HK-2 (cell line): ENCODE measurements around the gene NUP50.

ENCODE experiments used
- DNase-seq: peaks from one replicate; pipeline ENCODE4 v3.0.0-alpha.2; 2018; ENCODE audit not compliant: unreplicated experiment

NUP50 gene

DNA sequence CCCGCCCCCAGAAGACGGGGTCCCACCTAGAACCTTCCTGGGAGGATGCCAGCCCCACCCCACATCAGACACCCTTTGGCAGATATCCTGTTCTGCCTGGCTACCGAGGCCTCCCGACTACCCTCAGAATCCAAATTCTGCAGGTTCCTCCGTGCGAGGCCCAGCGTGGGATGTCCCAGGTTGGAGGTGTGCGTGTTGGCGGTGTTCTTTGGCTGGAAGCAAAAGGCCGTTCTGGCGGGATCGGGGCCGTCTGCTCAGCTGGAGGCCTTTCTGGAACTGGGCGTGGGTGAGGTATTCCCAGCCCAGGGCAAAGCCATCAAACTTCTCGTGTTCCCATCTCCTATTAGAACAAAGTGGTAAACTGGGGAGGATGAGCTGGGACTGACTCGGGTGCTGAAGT is 32.6 kb downstream of the NUP50 start:
- no peak for DNase-seq

DNA sequence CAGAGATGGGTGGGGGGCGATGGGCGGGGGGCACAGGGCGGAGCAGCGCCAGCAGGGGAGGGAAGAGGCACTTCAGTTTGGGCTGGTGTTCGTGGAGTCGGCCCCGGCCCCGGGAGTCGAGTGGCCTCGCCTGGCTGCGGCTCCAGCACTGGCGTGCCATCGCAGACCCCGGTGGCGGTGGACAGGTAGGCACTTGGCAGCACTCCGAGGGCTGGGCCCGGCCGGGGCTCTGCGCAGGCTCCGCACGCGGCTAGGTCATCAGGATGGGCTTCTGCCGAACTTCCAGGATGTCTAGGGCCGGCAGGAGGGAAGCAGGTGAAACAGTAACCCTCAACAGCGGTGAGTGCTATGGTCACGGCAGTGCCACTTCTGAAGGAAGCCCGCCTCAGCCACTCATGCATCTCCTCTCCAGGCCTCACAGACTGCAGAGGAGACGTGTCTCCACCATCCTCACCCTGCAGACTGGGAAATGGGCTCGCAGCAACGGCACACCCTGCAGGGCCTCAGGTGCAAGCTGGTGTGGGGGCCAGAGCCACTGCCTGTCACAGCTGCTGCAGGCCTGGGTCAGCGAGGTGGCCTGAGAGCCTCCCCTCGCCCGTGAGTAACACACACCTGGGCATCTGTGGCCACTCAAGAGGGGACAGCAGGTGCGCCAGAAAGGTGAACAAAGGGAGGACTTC is 33.3 kb downstream of the NUP50 start:
- DNase-seq: no peak

DNA sequence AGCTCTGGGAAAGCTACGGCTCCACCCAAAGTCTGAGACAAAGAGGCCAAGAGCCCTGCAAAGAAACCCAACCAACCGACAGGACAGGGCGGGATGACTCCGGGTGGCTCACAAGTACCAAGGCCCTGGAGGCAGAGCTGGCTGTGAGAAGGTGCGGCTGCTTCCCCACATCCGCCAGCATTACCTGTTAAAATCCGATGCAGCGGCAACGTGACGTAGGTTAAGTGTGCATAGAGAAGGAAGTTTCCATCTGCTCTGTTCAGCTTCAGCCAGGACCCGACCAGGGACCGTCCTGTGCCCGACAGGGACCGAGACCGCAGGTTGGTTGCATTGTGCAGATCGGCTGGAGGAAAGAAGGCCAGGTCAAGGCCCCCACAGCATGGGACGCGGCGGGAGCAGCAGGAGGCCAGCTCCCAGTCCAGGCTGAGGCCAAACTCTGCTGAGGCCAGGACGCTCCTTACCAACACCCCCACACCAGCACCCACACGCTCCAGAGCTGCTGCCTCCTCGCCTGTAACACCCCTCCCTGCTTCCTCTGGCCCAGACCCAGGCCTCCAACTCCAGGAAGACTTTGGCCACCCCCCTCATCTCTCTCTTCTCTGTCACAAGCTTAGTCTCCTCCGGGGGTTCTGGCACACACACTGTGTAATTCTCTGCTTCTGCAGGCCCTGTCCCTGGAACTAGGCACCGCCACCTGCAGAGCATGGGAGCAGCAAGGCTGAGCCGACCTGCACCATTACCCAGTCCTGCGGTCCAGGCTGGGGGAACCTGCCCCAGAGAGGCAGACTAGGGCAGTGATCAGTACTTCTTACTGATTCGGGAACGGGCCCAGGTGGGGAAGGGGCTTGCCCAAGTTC is 34.1 kb downstream of the NUP50 start:
- DNase-seq: no peak

DNA sequence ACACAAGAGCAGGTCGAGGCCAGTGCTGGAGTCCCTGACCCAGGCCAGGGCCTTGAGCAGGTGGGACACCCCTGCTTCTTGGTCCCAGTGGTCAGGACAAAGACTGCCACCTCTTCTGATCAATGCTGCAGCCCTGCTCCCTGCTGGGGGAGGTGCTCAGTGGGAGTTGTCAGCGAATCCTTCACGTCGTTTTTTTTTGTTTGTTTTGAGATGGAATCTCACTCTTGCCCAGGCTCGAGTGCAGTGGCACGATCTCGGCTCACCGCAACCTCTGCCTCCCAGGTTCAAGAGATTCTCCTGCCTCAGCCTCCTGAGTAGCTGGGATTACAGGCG is 34.7 kb downstream of the NUP50 start:
- no peak for DNase-seq

DNA sequence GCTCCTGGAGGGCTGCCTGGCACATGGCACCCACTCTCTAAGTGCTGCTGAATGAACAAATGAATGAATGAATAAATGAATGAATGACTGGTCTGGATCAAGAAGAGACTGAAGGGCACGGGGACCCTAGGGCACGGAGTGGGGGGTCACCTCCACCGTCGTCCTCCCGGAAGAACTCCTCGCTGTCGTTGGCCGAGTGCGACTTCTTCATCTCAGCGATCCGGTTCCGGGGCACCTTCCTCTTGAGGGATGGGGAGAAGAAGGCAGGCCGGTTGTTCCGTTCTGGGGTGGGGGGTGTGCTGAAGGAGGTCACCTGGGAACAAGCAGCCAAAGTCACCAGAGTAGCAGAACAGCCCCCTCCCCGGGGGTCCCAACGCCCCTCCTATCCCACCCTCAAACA is 36.0 kb downstream of the NUP50 start:
- DNase-seq: no peak

DNA sequence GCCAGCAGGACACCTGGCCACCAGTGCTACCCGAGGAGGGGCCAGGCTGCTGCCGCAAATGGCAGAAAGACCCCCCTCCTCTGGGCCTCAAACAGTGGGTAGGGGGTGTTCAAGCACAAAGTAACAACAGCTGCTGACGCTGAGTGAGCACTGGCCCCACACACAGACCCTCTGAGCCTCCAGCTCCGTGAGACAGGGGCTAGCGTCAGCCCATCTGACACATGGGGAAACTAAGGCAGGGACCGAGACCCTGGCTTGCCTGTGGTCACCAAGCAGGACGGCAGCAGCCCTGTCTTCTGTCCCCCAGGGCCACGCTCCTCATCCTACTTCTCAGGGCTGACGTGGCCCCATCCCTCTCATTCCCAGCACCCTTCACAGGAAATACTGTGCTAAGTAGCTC is 36.5 kb downstream of the NUP50 start:
- no peak for DNase-seq

DNA sequence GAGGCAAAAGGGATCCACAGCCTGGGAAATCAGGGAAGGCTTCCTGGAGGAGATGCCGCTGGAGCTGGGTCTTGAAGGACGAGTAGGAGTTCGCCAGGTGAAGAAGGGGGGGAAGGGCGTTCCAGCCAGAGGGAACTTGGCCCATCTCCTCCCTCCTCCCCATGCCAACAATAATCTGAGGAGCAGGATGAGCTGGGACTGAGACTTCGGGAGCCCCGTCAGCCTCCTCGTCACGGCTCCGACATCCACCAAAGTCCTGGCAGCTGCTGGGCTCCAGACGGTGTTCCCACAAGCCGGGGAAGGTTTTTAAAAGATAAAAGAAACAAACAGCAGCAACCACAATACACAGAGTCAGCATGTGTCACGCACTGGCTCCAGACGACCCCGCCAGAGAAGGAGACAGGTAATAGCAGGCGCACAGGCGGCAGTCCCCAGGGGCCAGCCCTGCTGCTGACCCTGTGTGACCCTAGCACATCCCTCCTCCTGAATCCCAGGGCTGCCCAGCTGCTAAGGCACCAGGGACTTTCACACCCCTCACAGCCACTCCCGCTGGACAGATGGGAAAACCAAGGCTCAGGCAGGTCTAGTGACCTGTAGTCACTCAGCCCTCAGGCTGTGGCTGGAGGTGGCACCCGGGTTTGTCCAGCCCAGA is 37.3 kb downstream of the NUP50 start:
- no peak for DNase-seq

DNA sequence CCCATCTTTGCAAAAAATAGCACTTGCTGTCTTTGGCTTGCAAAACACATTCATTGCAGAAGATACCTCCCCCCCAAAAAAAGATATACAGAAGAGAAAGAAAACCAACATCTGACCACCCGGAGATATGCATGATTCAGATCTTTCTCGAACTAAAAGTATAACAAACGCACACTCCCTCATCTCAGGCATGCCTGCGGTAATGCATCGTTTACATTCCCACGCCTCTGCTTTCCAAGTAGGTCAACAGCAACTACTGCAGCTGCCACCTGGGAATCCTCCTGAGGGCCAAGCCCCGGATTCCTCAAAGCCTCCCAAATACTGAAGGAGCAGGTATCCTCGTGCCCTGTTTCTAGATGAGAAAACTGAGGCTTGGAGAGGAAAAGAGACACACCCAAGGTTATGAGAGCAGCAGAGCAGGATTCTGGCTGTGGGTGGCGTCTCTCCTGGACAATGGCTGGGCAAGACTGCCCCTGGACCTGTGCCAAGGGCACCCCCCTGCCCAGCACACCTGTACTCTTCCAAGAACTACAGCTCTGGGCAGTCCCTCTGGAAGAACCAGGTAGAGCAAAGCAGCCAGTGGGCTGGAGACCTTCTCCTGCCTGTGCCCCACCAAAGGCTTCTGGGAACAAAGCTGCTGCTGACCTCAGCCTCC is 38.1 kb downstream of the NUP50 start:
- DNase-seq: no peak

DNA sequence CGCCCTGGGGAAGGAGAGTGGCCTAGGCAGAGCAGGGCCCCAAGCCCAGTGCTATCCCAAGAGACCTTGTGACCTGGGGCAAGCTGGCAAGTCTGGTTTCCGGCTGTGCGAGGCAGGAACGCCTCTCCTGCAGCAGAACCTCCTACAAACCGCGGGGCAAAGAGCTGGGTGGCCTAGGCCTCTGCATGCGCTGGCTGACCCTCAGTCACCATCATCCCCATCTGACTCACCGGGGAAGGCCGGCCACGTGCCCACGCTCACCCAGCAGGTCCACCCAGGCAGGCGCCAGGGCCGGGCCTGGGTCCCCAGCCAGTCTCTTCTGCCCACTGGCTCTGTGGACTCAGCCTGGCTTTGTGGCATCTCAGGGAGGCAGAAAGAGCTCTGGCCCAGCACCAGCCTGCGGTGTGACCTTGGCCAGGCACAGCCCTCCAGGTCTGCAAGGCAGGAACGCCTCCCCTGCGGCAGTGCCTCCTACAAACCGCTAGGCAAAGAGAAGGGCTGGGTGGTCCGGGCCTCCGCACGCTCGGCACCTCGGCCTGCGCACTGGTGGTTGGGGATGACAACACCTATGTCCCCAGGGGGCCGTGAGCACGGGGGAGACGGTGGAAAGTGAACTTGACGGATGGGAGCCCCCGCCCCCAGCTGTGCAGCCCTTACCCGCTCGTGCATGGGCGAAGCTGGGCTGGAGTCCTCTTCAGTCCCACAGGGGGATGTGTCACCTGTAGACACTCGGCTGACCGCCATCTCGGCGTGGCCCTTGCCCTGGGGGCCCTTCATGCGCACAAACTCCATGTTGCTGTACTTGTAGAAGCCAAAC is 38.8 kb downstream of the NUP50 start:
- DNase-seq: no peak

DNA sequence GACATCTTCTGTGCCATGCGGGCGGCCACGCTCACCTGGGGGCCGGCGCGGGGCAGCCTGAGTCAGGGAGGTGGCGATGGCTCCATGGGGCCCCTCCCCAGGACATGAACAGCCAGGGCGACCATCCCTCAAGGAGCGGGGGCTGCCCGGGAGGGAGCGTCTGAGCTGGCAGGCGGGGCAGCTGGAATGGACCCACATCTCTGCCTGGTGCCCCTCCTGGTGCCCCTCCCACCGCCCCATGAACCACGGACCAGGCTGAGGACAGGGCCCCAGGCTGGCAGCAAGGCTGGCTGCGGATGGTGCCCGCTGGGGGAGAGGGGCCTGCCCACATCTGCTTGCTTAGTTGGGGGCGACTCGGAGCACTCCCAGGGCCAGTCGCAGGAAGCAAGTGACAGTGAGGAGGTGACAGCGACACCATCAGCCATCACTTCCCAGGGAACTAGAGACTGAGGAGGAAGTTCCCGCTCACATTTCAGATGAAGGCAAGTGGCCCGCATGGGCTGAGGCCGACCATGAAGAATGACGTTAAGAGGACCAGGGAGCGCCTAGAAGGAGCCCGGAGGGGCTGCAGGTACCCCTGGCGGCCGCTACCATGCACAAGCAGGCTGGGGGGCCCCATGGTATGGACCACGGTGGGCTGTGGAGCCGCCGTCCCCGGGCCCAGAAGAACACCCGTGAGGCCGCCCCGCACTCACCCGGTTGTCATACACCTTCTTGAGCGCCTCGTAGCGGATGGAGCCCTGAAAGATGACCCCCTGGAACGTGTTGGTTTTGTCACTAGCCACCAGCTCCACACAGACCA is 39.6 kb downstream of the NUP50 start:
- DNase-seq: no peak

DNA sequence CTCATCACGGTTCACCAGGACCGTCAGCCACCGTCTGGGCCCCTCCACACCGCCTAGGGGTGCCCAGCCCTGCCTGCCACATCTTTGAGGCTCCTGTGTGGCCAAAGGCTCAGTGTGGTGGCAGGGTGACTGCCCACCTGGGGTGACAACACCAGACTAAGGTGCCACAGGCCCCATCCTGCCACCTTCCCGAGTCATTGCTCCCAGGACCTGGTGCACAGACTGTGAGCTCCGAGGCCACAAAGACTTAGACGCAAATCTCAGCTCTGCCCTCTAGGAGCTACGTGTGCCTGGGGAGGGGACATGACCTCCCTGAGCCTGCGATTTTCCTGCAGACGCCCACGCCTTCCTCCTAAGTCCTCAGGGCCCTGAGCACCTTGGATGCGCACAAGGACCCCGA is 40.5 kb downstream of the NUP50 start:
- no peak for DNase-seq

DNA sequence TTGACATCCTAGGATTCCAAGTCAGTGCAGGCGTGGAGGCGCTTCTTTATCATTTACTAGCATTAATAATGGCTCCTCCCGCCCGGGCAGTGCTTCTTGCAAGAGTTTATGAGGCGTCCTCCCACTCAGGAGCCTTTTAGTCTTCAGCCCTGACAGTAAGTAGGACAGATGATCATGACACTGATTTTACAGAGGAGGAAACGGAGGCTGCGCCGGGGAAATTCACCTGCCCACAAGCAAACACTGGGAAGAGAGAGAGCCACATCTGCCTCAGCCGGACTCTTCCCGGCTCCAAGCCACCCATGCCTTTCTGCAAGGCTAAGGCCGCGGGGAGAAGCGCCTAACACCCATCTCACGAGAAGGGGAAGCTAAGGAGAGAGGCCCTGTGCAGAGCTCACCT is 41.1 kb downstream of the NUP50 start:
- no peak for DNase-seq

DNA sequence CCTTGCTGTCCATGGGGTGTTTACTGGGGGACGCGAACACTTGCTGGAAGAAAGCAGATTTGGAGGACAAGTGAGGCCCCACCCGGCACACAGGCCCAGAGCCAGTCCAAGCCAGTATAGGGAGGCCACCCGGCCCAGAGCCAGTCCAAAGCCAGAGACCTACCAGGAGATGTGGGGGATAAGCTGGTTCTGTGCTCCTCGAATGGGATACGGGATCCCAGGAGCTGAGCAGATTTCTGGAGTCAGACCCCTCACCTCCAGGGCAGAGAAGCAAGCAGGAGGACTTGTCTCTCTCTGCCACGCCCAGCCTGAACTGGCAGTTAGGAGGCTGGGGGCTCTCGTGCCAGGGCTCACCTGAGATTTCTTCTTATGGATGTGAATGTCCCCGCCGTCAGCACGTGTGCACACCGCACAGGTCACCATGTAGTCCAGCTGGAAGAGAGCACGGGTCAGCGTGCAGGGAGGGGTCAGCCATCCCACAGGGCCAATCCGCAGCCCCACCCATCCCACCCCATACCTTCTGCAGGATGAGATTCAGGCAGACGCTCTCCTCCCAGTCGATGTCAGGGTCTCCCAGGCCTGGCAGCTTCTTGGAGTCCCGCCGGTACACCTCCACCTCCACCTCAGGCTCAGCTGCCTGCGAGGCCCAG is 41.7 kb downstream of the NUP50 start:
- DNase-seq: no peak

DNA sequence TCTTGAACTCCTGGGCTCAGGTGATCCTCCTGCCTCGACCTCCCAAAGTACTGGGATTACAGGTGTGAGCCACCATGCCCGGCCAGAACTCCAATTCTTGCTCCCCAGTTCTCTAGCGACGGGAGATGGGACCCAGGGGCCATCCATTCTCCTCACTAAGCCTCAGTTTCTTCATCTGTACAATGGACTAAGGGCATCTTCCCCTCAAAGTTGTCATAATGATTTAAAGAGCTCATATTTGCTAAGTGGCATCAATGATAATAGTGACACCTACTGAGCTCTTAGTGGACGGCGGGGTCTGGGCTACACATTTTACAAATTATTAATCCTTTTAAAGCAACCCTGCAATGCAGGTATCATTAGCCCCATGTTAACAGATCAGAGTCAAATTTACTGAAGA is 42.5 kb downstream of the NUP50 start:
- no peak for DNase-seq

DNA sequence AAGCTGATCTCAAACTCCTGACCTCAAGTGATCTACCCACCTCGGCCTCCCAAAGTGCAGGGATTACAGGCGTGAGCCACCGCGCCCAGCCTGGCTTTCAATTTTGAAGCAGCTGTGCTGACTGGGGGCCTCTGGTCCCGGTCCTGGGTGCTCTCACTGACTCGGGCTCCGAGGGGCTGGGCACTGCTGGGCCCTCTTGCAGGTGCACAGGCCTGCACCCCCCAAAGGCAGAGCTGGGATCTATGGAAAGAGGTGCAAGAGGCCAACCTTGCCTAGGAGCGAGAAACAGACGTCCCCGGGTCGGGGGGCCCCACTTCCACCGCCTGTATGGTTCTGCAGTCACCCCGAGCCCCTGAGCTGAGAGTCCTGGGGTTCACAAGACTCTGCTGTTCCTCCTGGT is 43.8 kb downstream of the NUP50 start:
- no peak for DNase-seq

DNA sequence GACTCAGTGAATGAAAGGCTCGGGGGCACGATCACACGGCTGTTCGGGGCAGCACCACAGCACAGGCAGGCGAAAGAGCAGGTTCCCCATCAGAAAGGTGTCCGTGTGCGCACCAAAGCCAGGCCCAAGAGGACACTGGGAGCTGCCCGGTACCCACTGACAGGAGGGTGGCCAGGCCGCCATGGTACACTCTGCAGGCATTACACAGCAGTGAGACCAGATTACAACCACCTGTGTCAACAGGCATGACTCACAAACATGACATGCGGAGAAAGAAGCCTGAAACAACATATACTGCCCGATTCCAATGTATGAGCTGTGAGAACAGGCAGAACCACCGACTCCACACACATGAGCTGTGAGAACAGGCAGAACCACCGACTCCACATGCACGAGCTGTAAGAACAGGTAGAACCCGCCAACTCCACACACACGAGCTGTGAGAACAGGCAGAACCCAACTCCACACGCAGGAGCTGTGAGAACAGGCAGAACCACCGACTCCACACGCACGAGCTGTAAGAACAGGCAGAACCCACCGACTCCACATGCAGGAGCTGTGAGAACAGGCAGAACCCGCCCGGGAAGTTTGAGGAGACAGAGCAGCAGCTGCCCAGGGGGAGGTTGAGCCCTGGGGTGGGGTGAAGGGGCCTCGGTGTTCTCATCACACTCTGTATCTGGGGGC is 44.4 kb downstream of the NUP50 start:
- DNase-seq: no peak

DNA sequence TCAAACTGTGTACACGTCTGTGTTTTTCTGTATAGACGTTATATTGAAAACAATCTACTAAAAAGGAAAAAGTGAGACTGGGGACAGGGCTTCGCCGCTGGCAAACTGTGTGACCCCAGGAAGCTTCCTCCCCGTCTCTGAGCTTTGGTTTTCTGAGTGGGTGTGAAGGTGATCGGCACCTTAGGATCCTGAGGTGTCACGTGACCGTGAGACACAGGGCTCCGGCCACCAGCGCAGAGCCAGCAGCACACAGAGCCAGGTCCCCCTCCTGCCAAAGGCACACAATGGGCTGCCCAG is 44.9 kb downstream of the NUP50 start:
- no peak for DNase-seq

DNA sequence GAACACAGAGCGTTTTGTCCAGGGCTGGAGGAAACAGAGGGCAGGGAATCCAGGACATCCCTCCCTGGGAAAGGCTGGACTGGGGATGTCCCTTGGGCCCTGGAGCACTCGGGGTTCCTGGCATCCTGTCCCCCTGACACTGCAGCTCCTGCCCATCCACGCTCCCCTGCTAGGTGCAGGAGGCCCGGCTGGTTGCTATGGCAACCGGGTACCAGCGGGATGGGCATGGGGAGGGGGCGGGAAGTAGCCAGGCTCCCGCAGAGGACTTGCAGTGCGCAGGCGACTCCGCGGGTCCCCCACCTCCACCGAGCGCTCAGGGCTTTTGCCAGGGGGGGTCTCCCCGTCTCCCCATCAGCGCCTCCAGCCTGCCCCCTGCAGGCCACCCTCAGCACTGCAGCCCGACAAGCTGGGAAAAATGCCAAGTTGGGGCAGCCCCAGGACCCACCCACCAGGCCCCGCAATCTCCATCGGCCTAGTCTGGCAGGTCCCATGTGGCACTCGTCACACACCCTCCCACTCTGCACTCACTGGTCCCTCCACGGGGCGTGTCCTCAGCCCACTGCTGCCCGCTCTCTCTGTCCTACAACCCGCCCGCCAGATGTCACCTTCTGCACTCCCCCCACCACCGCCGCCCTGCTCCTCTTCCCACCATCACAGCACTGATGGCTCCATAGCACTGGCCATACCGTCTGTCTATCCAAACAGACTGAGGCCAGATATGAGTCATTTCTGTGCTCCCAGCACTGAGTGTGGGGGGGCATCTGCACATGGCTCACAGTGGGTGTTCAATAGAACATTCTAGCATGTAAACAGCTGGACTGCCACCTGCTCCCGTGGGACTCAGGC is 45.5 kb downstream of the NUP50 start:
- peak; percentile 25 for DNase-seq

DNA sequence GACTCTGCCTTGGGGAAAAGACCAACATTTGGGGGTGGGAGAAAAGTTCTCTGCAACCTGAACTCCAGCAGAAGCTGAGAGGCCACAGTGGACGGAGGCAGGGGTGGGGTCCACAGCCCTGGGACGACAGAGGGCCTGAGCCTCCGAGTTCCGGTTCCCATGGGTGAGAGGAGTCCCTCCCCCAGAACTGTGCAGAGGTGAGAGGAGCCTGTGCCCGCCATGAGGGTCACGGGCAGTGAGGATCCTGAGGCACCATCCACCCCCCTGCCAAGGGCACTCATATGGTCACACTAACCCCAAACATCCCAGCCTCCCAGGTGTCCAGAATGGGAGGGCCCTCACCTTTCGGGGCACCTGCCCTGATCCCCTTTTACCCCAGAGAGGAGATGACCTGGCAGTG is 46.4 kb downstream of the NUP50 start:
- no peak for DNase-seq
